WTC11 (cell line): Measurements from ENCODE around the gene TMEM114. TPM values are rescaled to one million over a fixed set of nuclear protein-coding genes. Genes with fewer than 3 reads are reported as not detected.

ENCODE experiments used
- ATAC-seq: fragments of 200-7000 bp; cut with Tn5 transposase; 2 replicates; pipeline ENCODE4 v1.10.0; 2021; ENCODE audit warnings: mild to moderate bottlenecking, moderate library complexity
- CTCF ChIA-PET: fragments of 300-600 bp; sonication (Branson Sonifier 250); formaldehyde crosslinking; loops from one replicate; lab custom pipeline; 2021; ENCODE audit warnings: antibody characterized with exemption; lab: Charles Lee
- POLR2A ChIA-PET: fragments of 350-600 bp; sonication (Branson Sonifier 250); formaldehyde crosslinking; loops from one replicate; lab custom pipeline; 2021; ENCODE audit warnings: antibody characterized with exemption; lab: Charles Lee
- DNase-seq: peaks from one replicate; pipeline ENCODE4 v3.0.0; 2021; ENCODE audit warnings: low spot score
- H3K27ac Mint-ChIP-seq: 2 replicates; pipeline ENCODE4 v1.8.0; 2021; ENCODE audit warnings: mixed read lengths
- H3K27me3 Mint-ChIP-seq: 2 replicates; pipeline ENCODE4 v1.8.0; 2021; ENCODE audit warnings: low read depth, mild to moderate bottlenecking, moderate library complexity, mixed read lengths
- H3K36me3 Mint-ChIP-seq: 2 replicates; pipeline ENCODE4 v1.8.0; 2021; ENCODE audit warnings: mixed read lengths
- H3K4me1 Mint-ChIP-seq: 2 replicates; pipeline ENCODE4 v1.8.0; 2022; ENCODE audit warnings: mixed read lengths
- H3K4me3 Mint-ChIP-seq: 2 replicates; pipeline ENCODE4 v1.8.0; 2021; ENCODE audit warnings: mild to moderate bottlenecking, moderate library complexity, mixed read lengths
- H3K9me3 Mint-ChIP-seq: 2 replicates; pipeline ENCODE4 v1.8.0; 2021; ENCODE audit warnings: mixed read lengths
- CREM ChIP-seq: sonication (generic); formaldehyde crosslinking; IDR thresholded peaks from 2 replicates; pipeline ENCODE4 v1.8.1; 2022; ENCODE audit warnings: mild to moderate bottlenecking, missing genetic modification reagents, moderate library complexity
- ETV6 ChIP-seq: sonication (generic); formaldehyde crosslinking; IDR thresholded peaks from 2 replicates; pipeline ENCODE4 v1.8.1; 2022; ENCODE audit warnings: mild to moderate bottlenecking, missing genetic modification reagents
- GTF2I ChIP-seq: fragments of 250-450 bp; sonication (Bioruptor Pico); conservative IDR thresholded peaks from 2 replicates; pipeline ENCODE4 v1.4.0; 2021; ENCODE audit warnings: mild to moderate bottlenecking
- KAT7 ChIP-seq: sonication (generic); formaldehyde crosslinking; IDR thresholded peaks from 2 replicates; pipeline ENCODE4 v1.8.1; 2023; ENCODE audit warnings: missing genetic modification reagents, mild to moderate bottlenecking, borderline replicate concordance
- MYBL2 ChIP-seq: sonication (generic); formaldehyde crosslinking; IDR thresholded peaks from 2 replicates; pipeline ENCODE4 v1.8.1; 2023; ENCODE audit warnings: mild to moderate bottlenecking, moderate library complexity, missing genetic modification reagents
- TCF7 ChIP-seq: sonication (generic); formaldehyde crosslinking; IDR thresholded peaks from 2 replicates; pipeline ENCODE4 v1.8.0; 2022; ENCODE audit warnings: mild to moderate bottlenecking, low read depth, missing genetic modification reagents, moderate library complexity
- TEAD1 ChIP-seq: sonication (generic); formaldehyde crosslinking; IDR thresholded peaks from 2 replicates; pipeline ENCODE4 v1.8.0; 2022; ENCODE audit warnings: mild to moderate bottlenecking, missing genetic modification reagents
- TEAD4 ChIP-seq: sonication (generic); formaldehyde crosslinking; IDR thresholded peaks from 2 replicates; pipeline ENCODE4 v1.8.0; 2022; ENCODE audit warnings: mild to moderate bottlenecking, missing genetic modification reagents
- ZNF138 ChIP-seq: sonication (generic); formaldehyde crosslinking; conservative IDR thresholded peaks from 2 replicates; pipeline ENCODE4 v1.8.1; 2022; ENCODE audit warnings: mild to moderate bottlenecking, moderate library complexity, missing genetic modification reagents
- ZNF263 ChIP-seq: sonication (generic); formaldehyde crosslinking; IDR thresholded peaks from 2 replicates; pipeline ENCODE4 v1.8.1; 2022; ENCODE audit warnings: low read depth, mild to moderate bottlenecking, moderate library complexity, missing genetic modification reagents
- ZNF416 ChIP-seq: fragments of 250-450 bp; sonication (Bioruptor Pico); IDR thresholded peaks from 2 replicates; pipeline ENCODE4 v1.9.0; 2021; ENCODE audit warnings: mild to moderate bottlenecking, inconsistent platforms
- total RNA-seq: library from RNA; stranded (reverse); gene quantifications from 3 replicates; pipeline ENCODE4 v1.2.3, GENCODE V29; 2021
- TF ChIP-seq, protein P1 (sequence below): sonication (generic); formaldehyde crosslinking; IDR thresholded peaks from 2 replicates; pipeline ENCODE4 v1.8.0; 2023; ENCODE audit warnings: missing genetic modification reagents, mild to moderate bottlenecking, borderline replicate concordance
- TF ChIP-seq, protein P2 (sequence below): sonication (generic); formaldehyde crosslinking; IDR thresholded peaks from 2 replicates; pipeline ENCODE4 v1.8.1; 2022; ENCODE audit warnings: missing genetic modification reagents, borderline replicate concordance
- TF ChIP-seq, protein P3 (sequence below): sonication (generic); formaldehyde crosslinking; IDR thresholded peaks from 2 replicates; pipeline ENCODE4 v1.8.0; 2023; ENCODE audit warnings: mild to moderate bottlenecking, missing genetic modification reagents
- TF ChIP-seq, protein P4 (sequence below): sonication (generic); formaldehyde crosslinking; IDR thresholded peaks from 2 replicates; pipeline ENCODE4 v1.8.0; 2022; ENCODE audit warnings: mild to moderate bottlenecking, missing genetic modification reagents
- TF ChIP-seq, protein P5 (sequence below): sonication (generic); formaldehyde crosslinking; IDR thresholded peaks from 2 replicates; pipeline ENCODE4 v1.8.1; 2023; ENCODE audit warnings: mild to moderate bottlenecking, missing genetic modification reagents, moderate library complexity
- TF ChIP-seq, protein P6 (sequence below): sonication (generic); formaldehyde crosslinking; IDR thresholded peaks from 2 replicates; pipeline ENCODE4 v1.8.1; 2023; ENCODE audit warnings: mild to moderate bottlenecking, moderate library complexity, missing genetic modification reagents

TMEM114 gene
- total RNA-seq, 1 experiment from 2014 or later = 0.37 TPM

DNA sequence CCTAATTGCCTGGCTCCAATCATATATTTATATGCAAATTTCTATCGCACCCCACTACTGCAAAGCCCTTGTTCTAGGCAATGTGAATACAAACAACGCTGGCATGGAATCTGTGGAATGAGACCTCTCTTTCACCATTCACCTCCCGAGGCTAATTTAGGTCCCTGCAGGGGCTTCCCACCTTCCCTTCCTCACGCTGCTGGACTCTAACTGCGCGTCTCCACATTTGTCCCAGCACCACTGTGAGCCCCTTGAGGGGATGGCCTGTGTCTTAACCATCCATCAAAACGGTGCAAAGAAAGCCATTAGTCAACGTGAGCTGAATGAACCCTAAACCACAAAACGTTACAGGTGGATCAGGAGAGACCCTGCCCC is 1.6 kb downstream of the TMEM114 start (continued):
- TF ChIP-seq, protein P1, sequence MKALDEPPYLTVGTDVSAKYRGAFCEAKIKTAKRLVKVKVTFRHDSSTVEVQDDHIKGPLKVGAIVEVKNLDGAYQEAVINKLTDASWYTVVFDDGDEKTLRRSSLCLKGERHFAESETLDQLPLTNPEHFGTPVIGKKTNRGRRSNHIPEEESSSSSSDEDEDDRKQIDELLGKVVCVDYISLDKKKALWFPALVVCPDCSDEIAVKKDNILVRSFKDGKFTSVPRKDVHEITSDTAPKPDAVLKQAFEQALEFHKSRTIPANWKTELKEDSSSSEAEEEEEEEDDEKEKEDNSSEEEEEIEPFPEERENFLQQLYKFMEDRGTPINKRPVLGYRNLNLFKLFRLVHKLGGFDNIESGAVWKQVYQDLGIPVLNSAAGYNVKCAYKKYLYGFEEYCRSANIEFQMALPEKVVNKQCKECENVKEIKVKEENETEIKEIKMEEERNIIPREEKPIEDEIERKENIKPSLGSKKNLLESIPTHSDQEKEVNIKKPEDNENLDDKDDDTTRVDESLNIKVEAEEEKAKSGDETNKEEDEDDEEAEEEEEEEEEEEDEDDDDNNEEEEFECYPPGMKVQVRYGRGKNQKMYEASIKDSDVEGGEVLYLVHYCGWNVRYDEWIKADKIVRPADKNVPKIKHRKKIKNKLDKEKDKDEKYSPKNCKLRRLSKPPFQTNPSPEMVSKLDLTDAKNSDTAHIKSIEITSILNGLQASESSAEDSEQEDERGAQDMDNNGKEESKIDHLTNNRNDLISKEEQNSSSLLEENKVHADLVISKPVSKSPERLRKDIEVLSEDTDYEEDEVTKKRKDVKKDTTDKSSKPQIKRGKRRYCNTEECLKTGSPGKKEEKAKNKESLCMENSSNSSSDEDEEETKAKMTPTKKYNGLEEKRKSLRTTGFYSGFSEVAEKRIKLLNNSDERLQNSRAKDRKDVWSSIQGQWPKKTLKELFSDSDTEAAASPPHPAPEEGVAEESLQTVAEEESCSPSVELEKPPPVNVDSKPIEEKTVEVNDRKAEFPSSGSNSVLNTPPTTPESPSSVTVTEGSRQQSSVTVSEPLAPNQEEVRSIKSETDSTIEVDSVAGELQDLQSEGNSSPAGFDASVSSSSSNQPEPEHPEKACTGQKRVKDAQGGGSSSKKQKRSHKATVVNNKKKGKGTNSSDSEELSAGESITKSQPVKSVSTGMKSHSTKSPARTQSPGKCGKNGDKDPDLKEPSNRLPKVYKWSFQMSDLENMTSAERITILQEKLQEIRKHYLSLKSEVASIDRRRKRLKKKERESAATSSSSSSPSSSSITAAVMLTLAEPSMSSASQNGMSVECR (CRISPR knock-in tag) = 0 out of 2 replicates have a peak, but pooled peaks have one; percentile 15
- TF ChIP-seq KAT7 (CRISPR knock-in tag) (no peak), ZNF263 (CRISPR knock-in tag) (no peak), CREM (CRISPR knock-in tag) (no peak), GTF2I (CRISPR knock-in tag) (no peak), ETV6 (no peak), TEAD1 (CRISPR knock-in tag) (no peak), TCF7 (CRISPR knock-in tag) (no peak)
- TF ChIP-seq, protein P2, sequence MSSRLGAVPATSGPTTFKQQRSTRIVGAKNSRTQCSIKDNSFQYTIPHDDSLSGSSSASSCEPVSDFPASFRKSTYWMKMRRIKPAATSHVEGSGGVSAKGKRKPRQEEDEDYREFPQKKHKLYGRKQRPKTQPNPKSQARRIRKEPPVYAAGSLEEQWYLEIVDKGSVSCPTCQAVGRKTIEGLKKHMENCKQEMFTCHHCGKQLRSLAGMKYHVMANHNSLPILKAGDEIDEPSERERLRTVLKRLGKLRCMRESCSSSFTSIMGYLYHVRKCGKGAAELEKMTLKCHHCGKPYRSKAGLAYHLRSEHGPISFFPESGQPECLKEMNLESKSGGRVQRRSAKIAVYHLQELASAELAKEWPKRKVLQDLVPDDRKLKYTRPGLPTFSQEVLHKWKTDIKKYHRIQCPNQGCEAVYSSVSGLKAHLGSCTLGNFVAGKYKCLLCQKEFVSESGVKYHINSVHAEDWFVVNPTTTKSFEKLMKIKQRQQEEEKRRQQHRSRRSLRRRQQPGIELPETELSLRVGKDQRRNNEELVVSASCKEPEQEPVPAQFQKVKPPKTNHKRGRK (CRISPR knock-in tag) = no peak
- TF ChIP-seq, protein P3, sequence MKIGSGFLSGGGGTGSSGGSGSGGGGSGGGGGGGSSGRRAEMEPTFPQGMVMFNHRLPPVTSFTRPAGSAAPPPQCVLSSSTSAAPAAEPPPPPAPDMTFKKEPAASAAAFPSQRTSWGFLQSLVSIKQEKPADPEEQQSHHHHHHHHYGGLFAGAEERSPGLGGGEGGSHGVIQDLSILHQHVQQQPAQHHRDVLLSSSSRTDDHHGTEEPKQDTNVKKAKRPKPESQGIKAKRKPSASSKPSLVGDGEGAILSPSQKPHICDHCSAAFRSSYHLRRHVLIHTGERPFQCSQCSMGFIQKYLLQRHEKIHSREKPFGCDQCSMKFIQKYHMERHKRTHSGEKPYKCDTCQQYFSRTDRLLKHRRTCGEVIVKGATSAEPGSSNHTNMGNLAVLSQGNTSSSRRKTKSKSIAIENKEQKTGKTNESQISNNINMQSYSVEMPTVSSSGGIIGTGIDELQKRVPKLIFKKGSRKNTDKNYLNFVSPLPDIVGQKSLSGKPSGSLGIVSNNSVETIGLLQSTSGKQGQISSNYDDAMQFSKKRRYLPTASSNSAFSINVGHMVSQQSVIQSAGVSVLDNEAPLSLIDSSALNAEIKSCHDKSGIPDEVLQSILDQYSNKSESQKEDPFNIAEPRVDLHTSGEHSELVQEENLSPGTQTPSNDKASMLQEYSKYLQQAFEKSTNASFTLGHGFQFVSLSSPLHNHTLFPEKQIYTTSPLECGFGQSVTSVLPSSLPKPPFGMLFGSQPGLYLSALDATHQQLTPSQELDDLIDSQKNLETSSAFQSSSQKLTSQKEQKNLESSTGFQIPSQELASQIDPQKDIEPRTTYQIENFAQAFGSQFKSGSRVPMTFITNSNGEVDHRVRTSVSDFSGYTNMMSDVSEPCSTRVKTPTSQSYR (CRISPR knock-in tag) = no peak
- TF ChIP-seq, protein P4, sequence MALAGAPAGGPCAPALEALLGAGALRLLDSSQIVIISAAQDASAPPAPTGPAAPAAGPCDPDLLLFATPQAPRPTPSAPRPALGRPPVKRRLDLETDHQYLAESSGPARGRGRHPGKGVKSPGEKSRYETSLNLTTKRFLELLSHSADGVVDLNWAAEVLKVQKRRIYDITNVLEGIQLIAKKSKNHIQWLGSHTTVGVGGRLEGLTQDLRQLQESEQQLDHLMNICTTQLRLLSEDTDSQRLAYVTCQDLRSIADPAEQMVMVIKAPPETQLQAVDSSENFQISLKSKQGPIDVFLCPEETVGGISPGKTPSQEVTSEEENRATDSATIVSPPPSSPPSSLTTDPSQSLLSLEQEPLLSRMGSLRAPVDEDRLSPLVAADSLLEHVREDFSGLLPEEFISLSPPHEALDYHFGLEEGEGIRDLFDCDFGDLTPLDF (CRISPR knock-in tag) = no peak

DNA sequence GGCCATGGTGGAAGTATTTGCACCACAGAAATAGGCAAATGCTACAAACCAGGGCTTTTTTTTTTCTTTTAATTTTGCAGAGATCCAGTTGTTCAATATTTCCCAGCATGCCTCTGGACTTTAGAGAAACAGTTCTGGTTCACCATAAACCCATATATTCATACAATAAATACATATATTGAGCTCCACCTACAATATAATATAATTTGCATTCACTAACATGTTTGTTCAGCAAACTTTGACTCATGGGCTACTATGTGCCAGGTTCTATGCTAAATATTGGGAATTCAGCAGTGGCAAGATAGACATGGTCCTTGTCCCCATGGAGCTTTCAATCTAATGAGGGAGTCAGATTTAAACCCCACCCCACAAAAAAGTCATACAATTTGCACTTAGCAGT is 3.2 kb downstream of the TMEM114 start:
- ChIA-PET CTCF (interaction anchor here (4.6 kb wide), 1 partner anchor 14 kb away, joined by 25 read pairs; no protein-coding TSS in a partner anchor), POLR2A (no interaction called here)
- Mint-ChIP-seq H3K4me3 (no peak overlapping the region), H3K27me3 (peaks cover 9% of the 10 kb centered on the region), H3K4me1 (peaks cover 12% of the 10 kb centered on the region), H3K27ac (no peak overlapping the region), H3K9me3 (0 out of 2 replicates have a peak, but pooled peaks cover 3% of the 10 kb centered on the region), H3K36me3 (no peaks in the 10 kb centered on the region)
- no peak for DNase-seq
- ATAC-seq = no peak
- TF ChIP-seq ZNF138 (no peak), ZNF416 (no peak), CREM (CRISPR knock-in tag) (no peak), TEAD4 (no peak), ETV6 (no peak), MYBL2 (CRISPR knock-in tag) (no peak)
- TF ChIP-seq, protein P2 (CRISPR knock-in tag) = no peak
- TF ChIP-seq, protein P5, sequence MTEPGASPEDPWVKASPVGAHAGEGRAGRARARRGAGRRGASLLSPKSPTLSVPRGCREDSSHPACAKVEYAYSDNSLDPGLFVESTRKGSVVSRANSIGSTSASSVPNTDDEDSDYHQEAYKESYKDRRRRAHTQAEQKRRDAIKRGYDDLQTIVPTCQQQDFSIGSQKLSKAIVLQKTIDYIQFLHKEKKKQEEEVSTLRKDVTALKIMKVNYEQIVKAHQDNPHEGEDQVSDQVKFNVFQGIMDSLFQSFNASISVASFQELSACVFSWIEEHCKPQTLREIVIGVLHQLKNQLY (CRISPR knock-in tag) = no peak
- TF ChIP-seq, protein P6, sequence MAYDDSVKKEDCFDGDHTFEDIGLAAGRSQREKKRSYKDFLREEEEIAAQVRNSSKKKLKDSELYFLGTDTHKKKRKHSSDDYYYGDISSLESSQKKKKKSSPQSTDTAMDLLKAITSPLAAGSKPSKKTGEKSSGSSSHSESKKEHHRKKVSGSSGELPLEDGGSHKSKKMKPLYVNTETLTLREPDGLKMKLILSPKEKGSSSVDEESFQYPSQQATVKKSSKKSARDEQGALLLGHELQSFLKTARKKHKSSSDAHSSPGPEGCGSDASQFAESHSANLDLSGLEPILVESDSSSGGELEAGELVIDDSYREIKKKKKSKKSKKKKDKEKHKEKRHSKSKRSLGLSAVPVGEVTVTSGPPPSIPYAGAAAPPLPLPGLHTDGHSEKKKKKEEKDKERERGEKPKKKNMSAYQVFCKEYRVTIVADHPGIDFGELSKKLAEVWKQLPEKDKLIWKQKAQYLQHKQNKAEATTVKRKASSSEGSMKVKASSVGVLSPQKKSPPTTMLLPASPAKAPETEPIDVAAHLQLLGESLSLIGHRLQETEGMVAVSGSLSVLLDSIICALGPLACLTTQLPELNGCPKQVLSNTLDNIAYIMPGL (CRISPR knock-in tag) = no peak
- TF ChIP-seq, protein P3 (CRISPR knock-in tag) = no peak
